ENCODE results near the gene SLC24A4.

DNA sequence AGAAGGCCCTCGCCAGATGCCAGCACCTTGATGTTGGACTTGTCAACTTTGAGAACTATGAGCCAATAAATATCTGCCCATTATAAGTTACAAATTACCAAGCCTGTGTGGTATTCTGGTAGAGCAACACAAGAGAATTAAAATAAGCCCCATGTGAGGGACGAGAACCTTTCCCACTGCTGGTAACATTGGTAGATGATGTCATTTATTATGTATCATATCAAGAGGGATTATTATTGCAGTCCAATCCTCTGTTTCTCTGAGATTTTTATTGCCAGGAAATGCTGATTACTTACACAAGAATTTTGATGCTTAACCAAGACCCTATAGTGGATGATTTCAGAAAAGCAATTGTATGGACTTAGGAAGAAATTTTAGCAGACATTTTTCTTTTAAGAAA lies 40.3 kb upstream of the SLC24A4 start:
- TF ChIP-seq, protein P1, sequence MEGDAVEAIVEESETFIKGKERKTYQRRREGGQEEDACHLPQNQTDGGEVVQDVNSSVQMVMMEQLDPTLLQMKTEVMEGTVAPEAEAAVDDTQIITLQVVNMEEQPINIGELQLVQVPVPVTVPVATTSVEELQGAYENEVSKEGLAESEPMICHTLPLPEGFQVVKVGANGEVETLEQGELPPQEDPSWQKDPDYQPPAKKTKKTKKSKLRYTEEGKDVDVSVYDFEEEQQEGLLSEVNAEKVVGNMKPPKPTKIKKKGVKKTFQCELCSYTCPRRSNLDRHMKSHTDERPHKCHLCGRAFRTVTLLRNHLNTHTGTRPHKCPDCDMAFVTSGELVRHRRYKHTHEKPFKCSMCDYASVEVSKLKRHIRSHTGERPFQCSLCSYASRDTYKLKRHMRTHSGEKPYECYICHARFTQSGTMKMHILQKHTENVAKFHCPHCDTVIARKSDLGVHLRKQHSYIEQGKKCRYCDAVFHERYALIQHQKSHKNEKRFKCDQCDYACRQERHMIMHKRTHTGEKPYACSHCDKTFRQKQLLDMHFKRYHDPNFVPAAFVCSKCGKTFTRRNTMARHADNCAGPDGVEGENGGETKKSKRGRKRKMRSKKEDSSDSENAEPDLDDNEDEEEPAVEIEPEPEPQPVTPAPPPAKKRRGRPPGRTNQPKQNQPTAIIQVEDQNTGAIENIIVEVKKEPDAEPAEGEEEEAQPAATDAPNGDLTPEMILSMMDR (IDR thresholded peaks at IDR 0.05 in 2 of 3, conservative IDR thresholded peaks at IDR 0.05 in 1 of 3; ENCODE audit: borderline replicate concordance in 1 of 3, insufficient read depth in 1 of 3, low read depth in 2 of 3, low read length in 2 of 3), result no peak
- TF ChIP-seq POLR2A (IDR thresholded peaks at IDR 0.05; ENCODE audit: borderline replicate concordance, extremely low read depth, insufficient read depth, insufficient read length) (no peak), CEBPB (IDR thresholded peaks at IDR 0.05; ENCODE audit: low read depth) (no peak), FOSL1 (IDR thresholded peaks at IDR 0.05; ENCODE audit: low read depth) (no peak), EZH2 (IDR thresholded peaks at IDR 0.05) (no peak), SP1 (IDR thresholded peaks at IDR 0.05; ENCODE audit: low read depth) (no peak), POLR2AphosphoS5 (IDR thresholded peaks at IDR 0.05; ENCODE audit: low read depth, low read length) (no peak), EZH2phosphoT487 (IDR thresholded peaks at IDR 0.05; ENCODE audit: borderline replicate concordance) (no peak), ZNF274 (IDR thresholded peaks at IDR 0.05; ENCODE audit: low read depth, low read length) (no peak), YY1 (IDR thresholded peaks at IDR 0.05; ENCODE audit: extremely low read depth, insufficient replicate concordance, low read depth, low read length) (no peak)
- TF ChIP-seq, protein P2, sequence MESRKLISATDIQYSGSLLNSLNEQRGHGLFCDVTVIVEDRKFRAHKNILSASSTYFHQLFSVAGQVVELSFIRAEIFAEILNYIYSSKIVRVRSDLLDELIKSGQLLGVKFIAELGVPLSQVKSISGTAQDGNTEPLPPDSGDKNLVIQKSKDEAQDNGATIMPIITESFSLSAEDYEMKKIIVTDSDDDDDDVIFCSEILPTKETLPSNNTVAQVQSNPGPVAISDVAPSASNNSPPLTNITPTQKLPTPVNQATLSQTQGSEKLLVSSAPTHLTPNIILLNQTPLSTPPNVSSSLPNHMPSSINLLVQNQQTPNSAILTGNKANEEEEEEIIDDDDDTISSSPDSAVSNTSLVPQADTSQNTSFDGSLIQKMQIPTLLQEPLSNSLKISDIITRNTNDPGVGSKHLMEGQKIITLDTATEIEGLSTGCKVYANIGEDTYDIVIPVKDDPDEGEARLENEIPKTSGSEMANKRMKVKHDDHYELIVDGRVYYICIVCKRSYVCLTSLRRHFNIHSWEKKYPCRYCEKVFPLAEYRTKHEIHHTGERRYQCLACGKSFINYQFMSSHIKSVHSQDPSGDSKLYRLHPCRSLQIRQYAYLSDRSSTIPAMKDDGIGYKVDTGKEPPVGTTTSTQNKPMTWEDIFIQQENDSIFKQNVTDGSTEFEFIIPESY (IDR thresholded peaks at IDR 0.05; ENCODE audit: extremely low read depth, insufficient replicate concordance, low read length), result no peak
- TF ChIP-seq, protein P3, sequence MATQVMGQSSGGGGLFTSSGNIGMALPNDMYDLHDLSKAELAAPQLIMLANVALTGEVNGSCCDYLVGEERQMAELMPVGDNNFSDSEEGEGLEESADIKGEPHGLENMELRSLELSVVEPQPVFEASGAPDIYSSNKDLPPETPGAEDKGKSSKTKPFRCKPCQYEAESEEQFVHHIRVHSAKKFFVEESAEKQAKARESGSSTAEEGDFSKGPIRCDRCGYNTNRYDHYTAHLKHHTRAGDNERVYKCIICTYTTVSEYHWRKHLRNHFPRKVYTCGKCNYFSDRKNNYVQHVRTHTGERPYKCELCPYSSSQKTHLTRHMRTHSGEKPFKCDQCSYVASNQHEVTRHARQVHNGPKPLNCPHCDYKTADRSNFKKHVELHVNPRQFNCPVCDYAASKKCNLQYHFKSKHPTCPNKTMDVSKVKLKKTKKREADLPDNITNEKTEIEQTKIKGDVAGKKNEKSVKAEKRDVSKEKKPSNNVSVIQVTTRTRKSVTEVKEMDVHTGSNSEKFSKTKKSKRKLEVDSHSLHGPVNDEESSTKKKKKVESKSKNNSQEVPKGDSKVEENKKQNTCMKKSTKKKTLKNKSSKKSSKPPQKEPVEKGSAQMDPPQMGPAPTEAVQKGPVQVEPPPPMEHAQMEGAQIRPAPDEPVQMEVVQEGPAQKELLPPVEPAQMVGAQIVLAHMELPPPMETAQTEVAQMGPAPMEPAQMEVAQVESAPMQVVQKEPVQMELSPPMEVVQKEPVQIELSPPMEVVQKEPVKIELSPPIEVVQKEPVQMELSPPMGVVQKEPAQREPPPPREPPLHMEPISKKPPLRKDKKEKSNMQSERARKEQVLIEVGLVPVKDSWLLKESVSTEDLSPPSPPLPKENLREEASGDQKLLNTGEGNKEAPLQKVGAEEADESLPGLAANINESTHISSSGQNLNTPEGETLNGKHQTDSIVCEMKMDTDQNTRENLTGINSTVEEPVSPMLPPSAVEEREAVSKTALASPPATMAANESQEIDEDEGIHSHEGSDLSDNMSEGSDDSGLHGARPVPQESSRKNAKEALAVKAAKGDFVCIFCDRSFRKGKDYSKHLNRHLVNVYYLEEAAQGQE (IDR thresholded peaks at IDR 0.05; ENCODE audit: low read depth), result no peak
- TF ChIP-seq, protein P4, sequence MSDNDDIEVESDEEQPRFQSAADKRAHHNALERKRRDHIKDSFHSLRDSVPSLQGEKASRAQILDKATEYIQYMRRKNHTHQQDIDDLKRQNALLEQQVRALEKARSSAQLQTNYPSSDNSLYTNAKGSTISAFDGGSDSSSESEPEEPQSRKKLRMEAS (IDR thresholded peaks at IDR 0.05), result no peak
